Ureter (tissue), 1 donor: ENCODE results near the gene MRPL11. TPM values are rescaled to one million over a fixed set of nuclear protein-coding genes. Genes with fewer than 3 reads are reported as not detected.
A peak's percentile ranks its signal among the peaks of the same experiment; 100 is the strongest.
"Not testable (repeated sequence)": the region's sequence is repeated elsewhere in the genome, so short reads cannot be mapped to it uniquely, and the experiment has no call there.

ENCODE experiments used
- DNase-seq: peaks from one replicate; pipeline ENCODE4 v3.0.0-alpha.2; 2020; ENCODE audit warnings: low spot score
- total RNA-seq: library from RNA; stranded (reverse); gene quantifications from one replicate; pipeline ENCODE4 v1.2.4, GENCODE V29; 2023
- donor health status: DM: yes; HTN: yes; CAD: no.

Gene MRPL11
- total RNA-seq, 1 donor from 2014 or later, result 47.0 TPM

GRCh38 chr11:66431287-66431686 is 7.4 kb downstream of the MRPL11 start:
- not testable (repeated sequence) for DNase-seq

- peak; percentile 66 for DNase-seq
These were observed 8.6 kb downstream of the MRPL11 start for GRCh38 chr11:66429983-66430602.

GRCh38 chr11:66428933-66429332 is 9.7 kb downstream of the MRPL11 start:
- DNase-seq, result no peak

- no peak for DNase-seq
These were observed 12.3 kb downstream of the MRPL11 start for GRCh38 chr11:66426314-66426713.

- peak; percentile 92 for DNase-seq
These were observed 17.0 kb downstream of the MRPL11 start for GRCh38 chr11:66421492-66422205.

GRCh38 chr11:66420671-66421476 is 17.8 kb downstream of the MRPL11 start, which contains the start of gene NPAS4:
TSS of gene NPAS4 (plus strand) at chr11:66421035. CDS start at chr11:66421180, 145 bp downstream.
- no peak for DNase-seq

GRCh38 chr11:66419825-66420224 is 18.8 kb downstream of the MRPL11 start:
- DNase-seq, result no peak

- no peak for DNase-seq
These were observed 19.7 kb downstream of the MRPL11 start for GRCh38 chr11:66418986-66419308.

- DNase-seq, result peak; percentile 78
These were observed 20.3 kb downstream of the MRPL11 start for GRCh38 chr11:66418168-66418985.

GRCh38 chr11:66417000-66417399 is 21.6 kb downstream of the MRPL11 start:
- DNase-seq, result no peak

GRCh38 chr11:66415423-66415822 is 23.2 kb downstream of the MRPL11 start:
- no peak for DNase-seq

GRCh38 chr11:66414120-66414934 is 24.3 kb downstream of the MRPL11 start:
- no peak for DNase-seq

- no peak for DNase-seq
These were observed 25.5 kb downstream of the MRPL11 start for GRCh38 chr11:66413167-66413566.

- no peak for DNase-seq
These were observed 26.5 kb downstream of the MRPL11 start for GRCh38 chr11:66412110-66412509.

- DNase-seq, result no peak
These were observed 27.3 kb downstream of the MRPL11 start for GRCh38 chr11:66411323-66411722.

GRCh38 chr11:66410191-66410590 is 28.5 kb downstream of the MRPL11 start:
- DNase-seq, result no peak

GRCh38 chr11:66409226-66409625 is 29.4 kb downstream of the MRPL11 start:
- no peak for DNase-seq

- DNase-seq, result peak; percentile 90
These were observed 30.0 kb downstream of the MRPL11 start for GRCh38 chr11:66408488-66409214.

- DNase-seq, result no peak
These were observed 31.0 kb downstream of the MRPL11 start for GRCh38 chr11:66407651-66408050.

GRCh38 chr11:66393954-66394353 is 44.7 kb downstream of the MRPL11 start:
- no peak for DNase-seq
